ENCODE data around the gene CGB3. TPM values are rescaled to one million over a fixed set of nuclear protein-coding genes. Genes with fewer than 3 reads are reported as not detected.

CGB3 gene
- polyA plus RNA-seq, 3 donors = not detected

DNA sequence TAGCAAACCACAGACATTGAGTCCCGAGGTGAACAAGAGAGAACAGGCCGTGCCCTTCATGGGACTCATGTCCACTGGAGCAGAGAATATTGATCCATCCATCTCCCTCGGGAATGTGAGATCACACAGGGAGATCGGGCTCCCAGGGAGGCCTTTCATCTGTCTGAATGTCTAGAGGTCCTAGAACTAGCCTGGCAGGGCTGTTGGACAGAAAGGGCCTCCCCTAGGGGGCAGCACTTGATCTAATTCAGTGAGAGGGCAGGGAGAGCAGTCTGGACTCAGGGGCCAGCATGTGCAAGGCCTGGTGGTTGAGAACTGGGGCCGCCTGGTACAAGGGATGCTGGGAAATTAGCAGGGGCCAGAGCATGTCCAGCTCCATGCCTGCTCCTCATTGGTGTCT, 26.2 kb downstream of the CGB3 start:
- H3K27ac Mint-ChIP-seq = peak overlapping the region in 2 of 7 donors; percentile 23 to 36
- Histone ChIP-seq H4K20me1 (ENCODE audit: insufficient read depth, low read length) (no peaks in the 10 kb centered on the region), H3K36me3 (replicated peaks in 1 of 2; ENCODE audit: control insufficient read depth in 1 of 2, insufficient read depth in 2 of 2, low read length in 2 of 2) (peaks cover under 1 to 13% of the 10 kb centered on the region in 2 donors), H3K27ac (ENCODE audit: low read depth in 1 of 2, low read length in 2 of 2) (no peak overlapping the region), H3K4me3 (replicated peaks in 1 of 3; ENCODE audit: low read depth in 2 of 3, low read length in 3 of 3) (no peak overlapping the region), H3K4me1 (ENCODE audit: control insufficient read depth in 1 of 2, insufficient read depth in 2 of 2, low read length in 2 of 2) (peaks cover 12 to 18% of the 10 kb centered on the region in 2 donors), H2AFZ (ENCODE audit: insufficient read depth, low read depth, low read length, poor library complexity, severe bottlenecking) (no peak overlapping the region), H3K9me3 (replicated peaks in 1 of 2; ENCODE audit: control insufficient read depth in 1 of 2, insufficient read depth in 1 of 2, low read length in 2 of 2) (no peaks in the 10 kb centered on the region), H3K79me2 (ENCODE audit: insufficient read depth, low read length) (peaks cover 43% of the 10 kb centered on the region), H3K9ac (ENCODE audit: insufficient read depth, low read length, poor library complexity, severe bottlenecking) (no peak overlapping the region), H3K27me3 (ENCODE audit: control insufficient read depth in 2 of 2, insufficient read depth in 2 of 2, low read length in 2 of 2) (no peaks in the 10 kb centered on the region), H3K4me2 (replicated peaks; ENCODE audit: extremely low read depth, low read length, poor library complexity, severe bottlenecking) (no peak overlapping the region)
- peaks cover 7 to 29% of the 10 kb centered on the region in 2 donors for H3K36me3 Mint-ChIP-seq
- intact Hi-C loops (cut with micrococcal nuclease) = loop anchor here in 1 of 2 donors (10.0 kb wide), 1 partner anchor 673 kb away; the partner anchor contains the start of gene EMP3
- peaks cover 13% of the 10 kb centered on the region for H3K4me1 Mint-ChIP-seq
- TF ChIP-seq, protein P1, sequence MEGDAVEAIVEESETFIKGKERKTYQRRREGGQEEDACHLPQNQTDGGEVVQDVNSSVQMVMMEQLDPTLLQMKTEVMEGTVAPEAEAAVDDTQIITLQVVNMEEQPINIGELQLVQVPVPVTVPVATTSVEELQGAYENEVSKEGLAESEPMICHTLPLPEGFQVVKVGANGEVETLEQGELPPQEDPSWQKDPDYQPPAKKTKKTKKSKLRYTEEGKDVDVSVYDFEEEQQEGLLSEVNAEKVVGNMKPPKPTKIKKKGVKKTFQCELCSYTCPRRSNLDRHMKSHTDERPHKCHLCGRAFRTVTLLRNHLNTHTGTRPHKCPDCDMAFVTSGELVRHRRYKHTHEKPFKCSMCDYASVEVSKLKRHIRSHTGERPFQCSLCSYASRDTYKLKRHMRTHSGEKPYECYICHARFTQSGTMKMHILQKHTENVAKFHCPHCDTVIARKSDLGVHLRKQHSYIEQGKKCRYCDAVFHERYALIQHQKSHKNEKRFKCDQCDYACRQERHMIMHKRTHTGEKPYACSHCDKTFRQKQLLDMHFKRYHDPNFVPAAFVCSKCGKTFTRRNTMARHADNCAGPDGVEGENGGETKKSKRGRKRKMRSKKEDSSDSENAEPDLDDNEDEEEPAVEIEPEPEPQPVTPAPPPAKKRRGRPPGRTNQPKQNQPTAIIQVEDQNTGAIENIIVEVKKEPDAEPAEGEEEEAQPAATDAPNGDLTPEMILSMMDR (IDR thresholded peaks at IDR 0.05) = peak; percentile 42
- no peaks in the 10 kb centered on the region for H3K9me3 Mint-ChIP-seq
- H3K27me3 Mint-ChIP-seq (ENCODE audit: low read depth in 3 of 3) = no peaks in the 10 kb centered on the region
- H3K4me3 Mint-ChIP-seq = no peak overlapping the region
- 89% methylated on average over 5 of the region's 5 CpGs for WGBS (ENCODE audit: insufficient coverage)
- peak in 1 of 3 donors; percentile 43 for DNase-seq

GRCh38 chr19:48994035-48994386, 30.1 kb downstream of the CGB3 start:
- TF ChIP-seq, protein P1 (IDR thresholded peaks at IDR 0.05) = no peak
- Histone ChIP-seq H3K9me3 (replicated peaks in 1 of 2; ENCODE audit: control insufficient read depth in 1 of 2, insufficient read depth in 1 of 2, low read length in 2 of 2) (no peaks in the 10 kb centered on the region), H4K20me1 (ENCODE audit: insufficient read depth, low read length) (peaks cover 8% of the 10 kb centered on the region), H3K9ac (ENCODE audit: insufficient read depth, low read length, poor library complexity, severe bottlenecking) (peak overlapping the region; percentile 85), H3K27me3 (ENCODE audit: control insufficient read depth in 2 of 2, insufficient read depth in 2 of 2, low read length in 2 of 2) (no peaks in the 10 kb centered on the region), H3K36me3 (replicated peaks in 1 of 2; ENCODE audit: control insufficient read depth in 1 of 2, insufficient read depth in 2 of 2, low read length in 2 of 2) (peaks cover 7 to 16% of the 10 kb centered on the region in 2 donors), H2AFZ (ENCODE audit: insufficient read depth, low read depth, low read length, poor library complexity, severe bottlenecking) (peak overlapping the region; percentile 95), H3K27ac (ENCODE audit: low read depth in 1 of 2, low read length in 2 of 2) (peak overlapping the region; percentile 86 to 94), H3K79me2 (ENCODE audit: insufficient read depth, low read length) (peaks cover 77% of the 10 kb centered on the region), H3K4me1 (ENCODE audit: control insufficient read depth in 1 of 2, insufficient read depth in 2 of 2, low read length in 2 of 2) (peaks cover 25 to 40% of the 10 kb centered on the region in 2 donors), H3K4me2 (replicated peaks; ENCODE audit: extremely low read depth, low read length, poor library complexity, severe bottlenecking) (peak overlapping the region; percentile 98), H3K4me3 (replicated peaks in 1 of 3; ENCODE audit: low read depth in 2 of 3, low read length in 3 of 3) (peak overlapping the region; percentile 59 to 98 (median 93))
- H3K9me3 Mint-ChIP-seq = peaks cover 0 to 1% (median 0%) of the 10 kb centered on the region in 7 donors
- H3K27me3 Mint-ChIP-seq (ENCODE audit: low read depth in 3 of 3) = peaks cover 0 to 3% (median 0%) of the 10 kb centered on the region in 3 donors
- under 1% methylated on average over 10 of the region's 13 CpGs for WGBS (ENCODE audit: insufficient coverage)
- H3K36me3 Mint-ChIP-seq = peaks cover 8 to 26% of the 10 kb centered on the region in 2 donors
- H3K4me1 Mint-ChIP-seq = peaks cover 26% of the 10 kb centered on the region
- peak overlapping the region; percentile 92 to 94 for H3K4me3 Mint-ChIP-seq
- DNase-seq = no peak
- intact Hi-C loops (cut with micrococcal nuclease) = loop anchor here in 1 of 2 donors (10.0 kb wide), 1 partner anchor 669 kb away; the partner anchor contains the start of gene EMP3
- H3K27ac Mint-ChIP-seq = peak overlapping the region; percentile 91 to 99 (median 97)
